Skin epidermis (tissue), 12 donors: ENCODE measurements around the gene MAN2B2.

Experiments
- H3K27ac ChIP-seq, 21 experiments: fragments of 200-600 bp; sonication (generic) in 11 of 21; one replicate each; pipeline ENCODE4 v1.5.0; 2020; ENCODE audit warnings: mild to moderate bottlenecking in 3 of 21, inconsistent platforms in 2 of 21, moderate library complexity in 2 of 21
- H3K4me3 ChIP-seq, 7 experiments: fragments of 200-600 bp; sonication (generic) in 2 of 7; one replicate each; pipeline ENCODE4 v1.5.0; 2020; ENCODE audit warnings: inconsistent platforms in 2 of 7, mild to moderate bottlenecking in 2 of 7, moderate library complexity in 1 of 7

The MAN2B2 gene

DNA sequence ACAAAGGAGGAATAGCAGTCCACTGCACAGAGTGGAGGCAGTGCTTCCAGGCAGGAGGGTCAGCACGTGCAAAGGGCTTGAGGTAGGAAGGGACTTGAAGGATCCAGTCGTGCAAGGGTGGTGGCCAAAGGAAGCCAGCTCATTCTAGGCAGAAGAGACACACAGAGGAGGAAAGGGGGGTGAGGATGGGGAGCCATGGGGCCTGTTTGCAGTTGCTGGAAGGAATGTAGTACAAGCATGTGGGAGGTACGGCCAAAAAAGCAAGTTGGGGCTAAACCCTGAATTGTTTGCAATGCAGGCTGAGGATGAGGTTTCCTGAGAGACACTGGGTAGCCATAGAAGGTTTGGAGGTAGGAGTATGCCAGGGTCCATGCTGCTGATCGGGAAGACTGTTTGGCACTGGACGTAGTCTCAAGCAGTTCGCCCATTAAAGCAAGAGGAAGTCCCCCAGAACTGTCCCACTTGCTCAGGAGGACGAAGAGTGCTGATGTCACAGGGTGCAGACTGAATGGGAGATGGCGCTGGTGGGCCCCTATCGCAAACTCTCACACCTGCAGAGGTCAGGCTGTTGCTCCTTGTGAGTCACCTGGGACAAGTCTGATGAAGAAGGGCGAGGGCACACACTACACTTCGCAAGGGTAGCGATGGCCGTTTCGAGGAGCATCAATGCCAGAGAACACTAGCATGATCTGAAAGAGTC lies 9.1 kb upstream of the MAN2B2 start:
- H3K4me3 ChIP-seq: no peak overlapping the region
- no peak overlapping the region for H3K27ac ChIP-seq

DNA sequence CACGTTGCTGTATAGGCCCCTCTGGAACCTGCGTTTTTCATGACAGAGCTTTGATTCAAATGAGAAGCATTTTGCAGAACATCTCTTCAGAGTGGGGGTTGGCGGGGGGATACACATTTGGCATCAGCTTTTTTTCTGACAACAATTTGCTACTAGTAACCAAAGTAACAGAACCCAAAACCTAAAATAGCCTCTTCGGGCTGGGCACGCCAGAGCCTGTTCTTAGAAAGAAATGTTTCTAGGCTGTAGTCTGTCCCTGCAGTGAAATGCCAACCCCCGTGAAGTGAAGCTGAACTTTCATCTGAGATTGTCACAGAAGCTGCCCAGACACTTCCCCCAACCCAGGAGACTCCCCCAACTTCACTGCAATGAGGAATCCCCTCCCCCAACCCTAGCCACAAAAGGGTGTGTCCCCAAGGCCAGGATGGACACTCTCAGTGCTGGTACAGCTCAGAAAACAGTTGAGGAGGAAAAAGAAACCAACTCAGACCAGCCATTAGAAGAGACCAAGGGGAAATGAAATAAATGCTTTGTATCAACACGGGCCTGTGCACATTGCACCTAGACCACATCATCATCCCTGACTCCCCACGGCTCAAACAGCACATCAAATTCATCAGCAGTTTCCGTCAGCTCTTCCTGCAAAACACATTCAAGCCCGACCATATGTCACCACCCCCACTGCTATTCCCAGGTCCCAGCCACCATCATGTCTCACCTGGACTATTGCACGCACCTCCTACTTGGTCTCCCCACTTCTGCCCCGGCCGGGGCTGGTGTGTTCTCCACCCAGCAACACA lies 8.4 kb upstream of the MAN2B2 start:
- Histone ChIP-seq H3K4me3 (no peak overlapping the region), H3K27ac (no peak overlapping the region)

DNA sequence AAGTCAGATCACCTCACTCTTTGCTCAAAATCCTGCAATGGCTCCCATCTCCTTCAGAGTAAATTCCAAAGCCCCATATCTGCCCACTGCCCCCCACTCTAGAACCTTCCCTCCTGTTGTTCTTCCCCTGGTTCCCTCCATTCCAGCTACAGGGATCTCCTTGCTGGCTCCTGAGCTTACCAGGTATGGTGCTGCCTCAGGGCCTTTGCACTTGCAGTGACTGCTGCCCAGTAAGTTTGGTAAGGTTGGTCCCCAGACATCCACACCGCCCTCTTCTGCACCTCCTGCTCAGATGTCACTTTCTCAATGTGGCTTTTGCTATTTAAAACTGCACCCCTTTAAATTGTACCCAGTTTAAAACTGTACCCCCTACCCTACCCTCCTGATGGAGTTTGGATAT lies 7.8 kb upstream of the MAN2B2 start:
- H3K4me3 ChIP-seq: no peak overlapping the region
- no peak overlapping the region for H3K27ac ChIP-seq

DNA sequence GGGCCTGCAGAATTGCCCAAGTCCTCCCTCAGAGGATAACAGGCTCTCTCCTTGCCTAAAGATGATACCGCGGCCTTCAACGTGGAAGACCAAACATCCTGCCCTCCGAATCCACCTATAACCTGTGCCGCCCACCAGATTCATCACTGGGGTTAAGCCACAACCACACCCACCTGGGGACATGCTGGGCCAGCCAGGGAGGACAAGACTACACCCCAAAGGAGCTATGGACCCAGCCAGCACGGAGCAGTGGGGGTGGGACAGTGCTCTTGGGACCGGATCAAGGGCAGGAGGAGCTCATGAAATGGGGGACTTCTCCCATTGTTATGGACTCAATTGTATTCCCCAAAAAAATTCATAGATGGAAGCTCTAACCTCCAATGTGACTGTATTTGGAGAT lies 6.8 kb upstream of the MAN2B2 start:
- Histone ChIP-seq H3K27ac (no peak overlapping the region), H3K4me3 (no peak overlapping the region)

DNA sequence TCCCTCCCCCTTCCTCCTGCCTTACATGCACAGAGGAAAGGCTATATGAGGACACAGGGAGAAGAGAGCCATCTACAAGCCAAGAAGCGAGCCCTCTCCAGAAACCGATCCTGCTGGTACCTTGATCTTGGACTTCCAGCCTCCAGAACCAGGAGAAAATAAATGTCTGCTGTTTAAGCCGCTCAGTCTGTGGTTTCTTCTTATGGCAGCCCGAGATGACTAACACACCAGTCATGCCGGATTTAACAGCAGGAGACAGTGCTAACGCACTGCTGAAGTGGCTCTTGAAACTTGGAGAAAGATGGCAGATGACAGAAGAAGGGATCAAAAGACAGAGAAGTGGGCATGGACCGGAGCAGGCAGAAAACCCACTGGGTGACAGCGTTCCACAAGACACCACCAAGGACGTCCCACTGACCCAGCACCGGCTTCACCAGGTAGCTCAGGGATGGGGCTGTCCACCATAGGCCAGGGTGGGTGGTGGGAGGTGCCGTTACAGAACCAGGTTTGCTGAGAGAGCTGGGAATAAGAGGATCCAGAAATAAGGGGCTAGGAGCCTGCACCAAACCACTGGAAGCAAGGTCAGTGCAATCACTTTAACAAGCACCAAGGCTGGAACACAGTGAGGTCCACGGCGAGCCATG lies 6.2 kb upstream of the MAN2B2 start:
- H3K4me3 ChIP-seq: no peak overlapping the region
- no peak overlapping the region for H3K27ac ChIP-seq

DNA sequence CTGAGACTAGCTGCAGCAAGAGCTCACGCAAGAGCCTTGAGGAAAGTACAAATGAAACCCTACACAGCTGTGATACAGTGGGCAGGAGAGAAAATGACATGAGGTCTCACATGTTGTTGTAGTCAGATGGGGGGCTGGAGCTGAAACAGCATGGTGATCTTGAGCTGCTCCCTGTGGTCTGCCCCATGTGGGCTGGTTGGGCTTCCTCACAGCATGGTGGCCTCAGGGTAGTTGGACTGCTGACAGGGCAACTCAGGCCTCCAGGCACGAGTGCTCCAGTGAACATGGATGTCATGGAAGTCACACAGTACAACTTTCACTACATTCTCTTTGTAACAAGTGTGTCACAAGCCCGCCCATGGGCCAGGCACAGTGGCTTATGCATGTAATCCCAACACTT lies 3.4 kb upstream of the MAN2B2 start:
- Histone ChIP-seq H3K4me3 (no peak overlapping the region), H3K27ac (no peak overlapping the region)

DNA sequence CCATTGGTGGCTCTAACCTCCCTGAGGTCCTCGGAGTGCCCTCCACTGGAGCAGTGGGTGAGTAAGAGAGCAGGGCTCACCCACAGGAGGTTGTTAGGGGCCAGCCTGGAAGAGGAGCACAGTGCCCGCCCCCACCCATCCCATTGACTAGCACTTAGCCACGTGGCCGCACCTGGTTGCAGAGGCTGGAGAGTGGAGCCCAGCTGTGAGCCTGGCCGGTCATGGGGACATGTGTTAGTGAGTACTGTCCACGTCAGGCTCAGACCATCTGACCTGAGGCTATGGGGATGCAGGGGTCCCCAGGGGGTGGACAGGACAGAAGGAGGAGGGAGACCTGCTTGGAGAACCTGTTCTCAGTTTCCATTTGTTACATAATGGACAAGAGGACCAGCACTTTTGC lies 1.4 kb upstream of the MAN2B2 start:
- Histone ChIP-seq H3K27ac (no peak overlapping the region), H3K4me3 (no peak overlapping the region)

DNA sequence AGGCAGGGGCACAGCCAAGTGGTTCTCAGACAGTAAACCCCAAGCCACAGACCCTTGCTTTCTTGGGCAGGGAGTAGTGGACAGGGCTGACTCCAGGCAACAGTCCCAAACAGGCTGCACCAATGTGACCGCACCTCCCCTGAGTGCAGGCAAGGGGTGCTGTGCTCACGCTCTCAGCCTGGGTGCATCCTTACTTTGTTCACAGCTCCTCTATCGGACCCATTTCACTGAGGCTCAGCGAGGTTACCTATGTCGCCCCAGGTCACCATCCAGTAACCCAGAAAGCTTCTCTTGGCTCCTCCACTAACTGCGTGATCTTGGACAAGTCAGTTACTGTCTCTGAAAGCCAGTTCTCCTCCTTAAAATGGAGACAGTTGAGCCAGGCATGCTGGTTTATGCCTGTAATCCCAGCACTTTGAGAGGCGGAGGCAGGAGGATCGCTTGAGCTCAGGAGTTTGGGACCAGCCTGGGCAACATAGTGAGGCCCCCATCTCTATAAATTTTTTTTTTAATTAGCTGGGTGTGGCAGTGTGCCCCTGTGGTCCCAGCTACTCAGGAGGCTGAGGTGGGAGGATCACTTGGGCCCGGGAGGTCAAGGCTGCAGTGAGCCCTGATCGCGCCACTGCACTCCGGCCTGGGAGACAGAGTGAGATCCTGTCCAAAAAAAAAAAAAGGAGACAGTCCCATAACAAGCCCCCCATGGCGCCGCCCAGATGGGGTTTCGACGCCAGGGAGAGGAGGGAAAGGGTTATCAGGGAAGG lies 823 bp upstream of the MAN2B2 start:
- Histone ChIP-seq H3K27ac (peak overlapping the region in 17 of 21 experiments; percentile 41 to 88 (median 76)), H3K4me3 (peak overlapping the region; percentile 57 to 97 (median 84))

DNA sequence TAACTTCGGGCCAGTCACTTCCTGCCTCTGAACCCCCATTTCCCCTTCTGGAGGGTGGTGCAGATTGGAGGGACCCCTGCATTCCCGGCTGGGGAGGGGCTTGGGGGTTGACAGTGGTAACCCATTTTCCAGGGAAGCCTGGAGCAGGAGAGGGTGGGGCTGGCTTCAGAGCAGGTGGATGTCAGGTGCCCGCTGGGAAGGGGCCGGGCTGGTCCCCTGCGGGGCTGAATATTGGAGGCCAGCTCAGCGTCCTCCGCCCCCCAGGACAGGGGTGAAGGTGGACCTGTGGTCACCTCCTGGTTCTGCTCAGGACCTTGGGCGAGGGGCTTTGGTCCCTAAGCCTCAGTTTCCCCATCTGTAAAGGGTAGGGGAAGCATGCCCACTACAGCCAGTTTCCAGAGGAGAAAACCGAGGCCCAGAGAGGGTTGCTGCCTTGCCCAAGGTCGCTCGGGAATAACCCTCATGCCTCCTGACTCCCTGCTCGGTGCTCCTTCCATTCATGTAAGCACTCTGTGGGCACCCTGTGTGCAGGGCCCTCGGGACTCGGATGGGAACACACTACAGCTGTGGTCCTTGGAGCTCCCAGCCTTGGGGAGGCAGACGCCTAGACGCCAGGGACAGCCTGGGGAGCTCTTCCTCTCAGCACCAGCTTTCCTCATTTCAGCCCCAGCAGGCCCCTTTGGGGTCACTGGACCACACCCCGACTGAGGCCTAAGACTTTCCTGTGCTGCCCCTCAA lies 683 bp downstream of the MAN2B2 start:
- H3K4me3 ChIP-seq: peak overlapping the region; percentile 57 to 97 (median 84)
- H3K27ac ChIP-seq: peak overlapping the region; percentile 50 to 88 (median 75)

DNA sequence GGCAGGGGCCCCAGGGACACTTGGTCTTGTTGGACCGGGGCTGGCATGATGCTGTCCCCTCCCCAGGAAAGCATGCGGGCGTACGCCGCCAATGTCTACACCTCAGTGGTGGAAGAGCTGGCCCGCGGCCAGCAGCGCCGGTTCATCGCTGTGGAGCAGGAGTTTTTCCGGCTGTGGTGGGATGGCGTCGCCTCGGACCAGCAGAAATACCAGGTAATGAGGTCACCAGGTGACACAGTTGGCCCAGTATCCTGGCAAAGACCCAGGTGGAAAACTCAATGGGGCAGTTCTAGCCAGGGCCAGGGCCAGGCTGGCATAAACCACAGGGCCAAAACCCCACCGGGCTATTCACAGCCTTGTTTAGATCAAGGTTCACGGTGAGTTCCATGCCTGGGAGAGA lies 1.5 kb downstream of the MAN2B2 start:
- Histone ChIP-seq H3K27ac (no peak overlapping the region), H3K4me3 (no peak overlapping the region)

DNA sequence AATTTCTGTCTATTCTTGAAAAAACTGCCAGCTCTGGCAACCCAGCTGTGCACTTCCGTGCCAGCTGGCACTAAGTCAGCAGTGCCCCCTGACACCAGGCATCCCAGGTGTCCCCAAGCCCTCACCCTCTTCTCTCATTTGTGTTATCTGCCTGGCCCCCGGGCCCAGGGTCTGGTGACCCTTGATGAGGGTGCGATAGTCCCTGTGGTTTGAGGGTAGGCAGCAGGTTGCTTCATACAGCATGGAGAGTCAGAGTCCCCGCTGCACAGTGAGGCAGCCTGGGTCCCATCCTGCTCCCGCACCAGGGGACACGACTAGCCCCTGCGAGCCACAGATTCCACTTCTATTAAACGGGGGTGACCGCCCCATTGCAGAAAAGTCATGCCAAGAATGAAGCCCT lies 1.9 kb downstream of the MAN2B2 start:
- no peak overlapping the region for H3K27ac ChIP-seq

DNA sequence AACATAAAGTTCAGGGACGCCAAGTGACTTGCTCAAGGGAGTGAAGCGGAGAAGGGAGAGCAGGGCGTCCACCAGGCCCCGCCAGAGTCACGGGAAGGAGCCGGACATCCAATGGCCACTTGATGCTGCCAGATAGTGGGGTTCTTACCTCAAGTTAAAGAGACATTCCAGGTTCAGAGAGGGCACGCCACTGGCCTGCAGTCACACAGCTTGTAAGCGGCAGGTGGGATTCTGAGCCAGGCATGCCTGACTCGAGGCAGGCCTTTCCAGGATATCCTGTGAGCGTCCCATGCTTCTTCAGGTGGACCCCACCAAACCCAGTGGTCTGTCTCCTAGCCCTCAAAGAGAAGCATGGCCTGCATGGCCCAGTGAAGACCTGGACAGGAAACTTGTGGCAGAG lies 2.4 kb downstream of the MAN2B2 start:
- H3K4me3 ChIP-seq: no peak overlapping the region
- no peak overlapping the region for H3K27ac ChIP-seq

More for the DNA sequence above, 1.9 kb downstream of the MAN2B2 start:
- H3K4me3 ChIP-seq: no peak overlapping the region

DNA sequence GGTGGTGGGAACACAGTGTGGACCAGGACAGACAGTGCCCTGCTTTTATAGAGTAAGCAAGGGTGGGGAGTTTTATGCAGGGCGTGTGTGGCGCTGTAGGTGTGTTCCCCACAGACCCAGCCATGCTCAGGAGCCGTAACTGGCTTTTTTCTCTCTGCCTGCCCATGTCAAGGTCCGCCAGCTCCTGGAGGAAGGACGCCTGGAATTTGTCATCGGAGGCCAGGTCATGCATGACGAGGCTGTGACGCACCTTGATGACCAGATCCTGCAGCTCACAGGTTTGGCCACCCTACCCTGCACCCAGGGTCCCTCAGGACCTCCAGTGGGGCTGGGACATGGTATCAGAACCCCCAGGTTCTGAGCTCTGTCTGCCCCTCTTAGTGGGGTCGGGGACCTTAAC lies 3.2 kb downstream of the MAN2B2 start:
- Histone ChIP-seq H3K4me3 (no peak overlapping the region), H3K27ac (no peak overlapping the region)

DNA sequence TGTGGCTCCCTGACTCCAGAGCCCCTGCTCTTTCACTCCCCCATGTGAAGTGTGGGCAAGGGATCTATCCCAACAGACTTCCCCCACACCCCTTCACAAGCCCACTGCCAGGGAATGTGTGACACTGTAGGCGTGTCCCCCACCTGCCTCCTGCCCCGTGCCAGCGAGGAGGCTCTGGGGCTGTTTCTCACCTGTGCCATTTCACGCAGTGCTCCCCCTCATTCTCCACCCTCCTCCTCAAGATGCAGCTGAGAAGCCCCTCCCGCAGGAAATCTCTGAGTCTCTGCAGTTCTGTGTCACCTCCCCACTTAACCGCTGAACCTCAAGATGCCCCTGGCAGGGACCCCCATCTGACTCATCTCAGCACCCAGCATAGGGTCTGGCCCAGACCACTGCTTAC lies 5.4 kb downstream of the MAN2B2 start:
- Histone ChIP-seq H3K4me3 (no peak overlapping the region), H3K27ac (no peak overlapping the region)

DNA sequence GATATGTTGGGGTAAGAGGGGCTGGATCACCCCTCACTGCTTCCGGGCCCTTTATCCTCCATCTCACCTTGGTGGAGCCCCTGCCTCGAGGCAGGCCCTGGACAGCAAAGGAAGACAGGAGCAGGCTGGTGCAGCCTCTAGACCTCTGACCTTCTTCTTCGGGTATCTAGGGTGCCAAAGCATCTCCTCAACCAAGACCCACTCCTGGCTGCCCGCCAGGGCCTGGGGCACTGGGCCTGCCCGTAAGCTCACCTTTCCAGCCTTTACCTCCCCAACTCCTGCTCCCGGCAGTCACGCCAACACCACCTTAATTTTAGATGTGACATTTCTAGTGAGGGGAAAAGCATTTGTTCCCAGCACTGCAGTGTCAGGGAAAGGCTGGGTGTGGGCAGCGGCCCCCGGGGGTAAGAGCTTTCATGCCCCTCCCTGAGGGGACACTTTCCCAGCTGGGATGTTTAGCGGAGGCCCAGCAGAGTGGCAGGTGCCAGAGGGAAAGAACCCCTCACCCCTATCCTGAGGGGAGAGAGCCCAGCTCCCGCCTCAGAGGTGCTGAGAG lies 6.7 kb downstream of the MAN2B2 start:
- H3K4me3 ChIP-seq: no peak overlapping the region
- no peak overlapping the region for H3K27ac ChIP-seq

DNA sequence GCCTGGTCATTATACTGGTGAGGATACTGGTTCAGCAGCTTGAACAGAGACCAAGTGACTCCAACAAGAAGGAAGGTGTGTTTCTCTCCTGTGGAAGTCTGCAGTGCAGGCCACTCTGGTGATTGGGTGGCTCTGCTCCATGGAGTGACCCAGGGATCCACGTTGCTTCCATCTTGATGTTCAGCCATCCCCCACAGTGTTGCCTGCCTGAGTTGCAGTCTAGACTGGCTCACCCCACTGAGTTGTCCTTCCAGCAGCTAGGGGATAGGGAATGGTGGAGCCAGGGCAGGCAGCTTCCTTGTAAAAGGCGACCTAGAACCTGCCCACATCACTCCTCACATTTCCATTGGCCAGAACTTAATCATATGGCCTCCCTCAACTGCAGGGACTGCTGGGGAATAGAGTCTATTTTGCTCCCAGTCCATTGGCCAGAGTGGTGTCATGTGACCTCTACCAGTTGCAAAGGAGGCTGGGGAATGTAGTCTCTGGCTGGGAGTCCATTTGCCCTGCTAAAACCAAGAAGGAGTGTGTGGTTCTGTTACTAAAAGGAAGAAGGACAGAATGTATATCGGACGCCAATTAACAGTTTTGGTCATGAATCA lies 8.0 kb downstream of the MAN2B2 start:
- no peak overlapping the region for H3K27ac ChIP-seq

DNA sequence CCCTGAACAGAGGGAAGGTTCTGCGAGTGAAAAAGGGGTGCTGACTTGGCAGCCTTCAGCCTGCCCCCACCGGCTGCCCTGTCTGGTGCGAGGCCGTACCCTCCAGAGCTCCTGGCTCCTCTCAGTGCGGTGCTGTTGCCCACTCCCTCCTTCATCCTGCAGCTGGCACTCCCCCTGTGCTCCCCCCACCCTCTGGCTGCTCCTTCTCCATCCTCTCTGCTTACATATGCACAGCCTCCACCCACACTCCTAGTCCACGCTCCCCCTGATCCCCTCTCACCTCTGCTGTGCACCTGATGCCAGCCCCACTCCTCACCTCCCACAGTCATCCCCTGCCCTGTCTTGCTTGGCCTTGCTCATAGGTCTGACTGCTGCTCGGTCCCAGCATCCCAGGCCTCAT lies 9.9 kb downstream of the MAN2B2 start:
- Histone ChIP-seq H3K27ac (no peak overlapping the region), H3K4me3 (no peak overlapping the region)

More for the DNA sequence above, 8.0 kb downstream of the MAN2B2 start:
- H3K4me3 ChIP-seq: no peak overlapping the region

DNA sequence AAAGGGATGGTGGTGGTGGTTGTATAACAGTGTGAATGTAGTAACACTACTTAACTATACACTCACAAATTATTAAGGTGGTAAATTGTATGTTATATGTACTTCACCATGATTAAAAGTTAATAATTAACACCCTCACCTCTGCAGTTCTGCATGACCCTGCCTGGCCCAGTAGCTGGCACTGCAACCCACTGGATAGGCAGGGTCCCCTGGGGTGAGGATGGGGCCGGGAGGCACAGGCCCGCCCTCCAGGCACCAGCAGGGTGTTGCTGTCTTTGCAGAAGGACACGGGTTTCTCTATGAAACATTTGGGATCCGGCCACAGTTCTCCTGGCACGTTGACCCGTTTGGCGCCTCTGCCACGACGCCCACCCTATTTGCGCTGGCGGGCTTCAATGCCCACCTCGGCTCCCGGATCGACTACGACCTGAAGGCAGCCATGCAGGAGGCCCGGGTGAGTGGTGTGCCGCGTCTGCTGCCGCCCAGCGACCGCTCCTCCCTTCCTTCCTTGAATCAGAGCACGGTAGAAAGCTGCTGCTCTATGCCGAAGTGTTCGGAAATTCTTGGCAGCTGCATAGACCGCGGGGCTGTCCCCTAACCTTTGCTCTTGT lies 11.8 kb downstream of the MAN2B2 start:
- H3K4me3 ChIP-seq: no peak overlapping the region
- H3K27ac ChIP-seq: no peak overlapping the region
